ENCODE data around the gene DISP2.

- TF ChIP-seq CTCF (IDR thresholded peaks at IDR 0.05; ENCODE audit: borderline replicate concordance, extremely low read depth, low read length, poor library complexity, severe bottlenecking) (no peak), EZH2 (IDR thresholded peaks at IDR 0.05; ENCODE audit: borderline replicate concordance, low read depth, low read length, severe bottlenecking) (no peak)
Observed at GRCh38 chr15:40388941-40389823, 31.2 kb downstream of the DISP2 start.
